Measurements from ENCODE around the gene UBE2L3.

Gene UBE2L3

GRCh38 chr22:21622011-21622918 is 54.8 kb downstream of the UBE2L3 start:
- TF ChIP-seq PAX5 (IDR thresholded peaks at IDR 0.05; ENCODE audit: insufficient read depth, low read length, severe bottlenecking) (no peak), SPI1 (IDR thresholded peaks at IDR 0.05; ENCODE audit: low read depth, low read length) (no peak), POU2F2 (IDR thresholded peaks at IDR 0.05; ENCODE audit: low read depth, low read length) (no peak), POLR2A (IDR thresholded peaks at IDR 0.05; ENCODE audit: low read depth, low read length) (no peak), POLR2AphosphoS5 (IDR thresholded peaks at IDR 0.05; ENCODE audit: low read depth, low read length) (0 out of 2 replicates have a peak, but pooled peaks have one; percentile 25)
- DNase-seq (ENCODE audit: insufficient read length, low spot score) = no peak
- no peak for FAIRE-seq

GRCh38 chr22:21622919-21623647 is 55.6 kb downstream of the UBE2L3 start:
- DNase-seq (ENCODE audit: insufficient read length, low spot score) (no peak), FAIRE-seq (no peak)
- no peak for TF ChIP-seq TAF1 (IDR thresholded peaks at IDR 0.05; ENCODE audit: low read depth, low read length)
- no peak for TF ChIP-seq POU2F2 (IDR thresholded peaks at IDR 0.05; ENCODE audit: low read depth, low read length)
- no peak for TF ChIP-seq POLR2A (IDR thresholded peaks at IDR 0.05; ENCODE audit: low read depth, low read length)
- no peak for TF ChIP-seq PAX5 (IDR thresholded peaks at IDR 0.05; ENCODE audit: insufficient read depth, low read length, severe bottlenecking)
- TF ChIP-seq POLR2AphosphoS5 (IDR thresholded peaks at IDR 0.05; ENCODE audit: low read depth, low read length) = no peak
- no peak for TF ChIP-seq SPI1 (IDR thresholded peaks at IDR 0.05; ENCODE audit: low read depth, low read length)

GRCh38 chr22:21623648-21623970 is 56.1 kb downstream of the UBE2L3 start:
- TF ChIP-seq POLR2AphosphoS5 (IDR thresholded peaks at IDR 0.05; ENCODE audit: low read depth, low read length) (no peak), SPI1 (IDR thresholded peaks at IDR 0.05; ENCODE audit: low read depth, low read length) (no peak), PAX5 (IDR thresholded peaks at IDR 0.05; ENCODE audit: insufficient read depth, low read length, severe bottlenecking) (no peak), POLR2A (IDR thresholded peaks at IDR 0.05; ENCODE audit: low read depth, low read length) (no peak), TAF1 (IDR thresholded peaks at IDR 0.05; ENCODE audit: low read depth, low read length) (no peak), POU2F2 (IDR thresholded peaks at IDR 0.05; ENCODE audit: low read depth, low read length) (no peak)
- no peak for FAIRE-seq
- DNase-seq (ENCODE audit: insufficient read length, low spot score) = no peak

GRCh38 chr22:21624120-21624879 is 56.8 kb downstream of the UBE2L3 start:
- peak; percentile 29 for TF ChIP-seq POLR2A (IDR thresholded peaks at IDR 0.05; ENCODE audit: low read depth, low read length)
- no peak for TF ChIP-seq POU2F2 (IDR thresholded peaks at IDR 0.05; ENCODE audit: low read depth, low read length)
- FAIRE-seq (no peak), DNase-seq (ENCODE audit: insufficient read length, low spot score) (no peak)

- FAIRE-seq = no peak
- no peak for DNase-seq (ENCODE audit: insufficient read length, low spot score)
- no peak for TF ChIP-seq PAX5 (IDR thresholded peaks at IDR 0.05; ENCODE audit: insufficient read depth, low read length, severe bottlenecking)
- peak; percentile 47; the same call in 1 of the 2 replicates for TF ChIP-seq POLR2AphosphoS5 (IDR thresholded peaks at IDR 0.05; ENCODE audit: low read depth, low read length)
- no peak for TF ChIP-seq SPI1 (IDR thresholded peaks at IDR 0.05; ENCODE audit: low read depth, low read length)
- peak; percentile 65 for TF ChIP-seq POLR2A (IDR thresholded peaks at IDR 0.05; ENCODE audit: low read depth, low read length)
- TF ChIP-seq POU2F2 (IDR thresholded peaks at IDR 0.05; ENCODE audit: low read depth, low read length) = peak; percentile 39; the same call in 1 of the 2 replicates
- TF ChIP-seq TAF1 (IDR thresholded peaks at IDR 0.05; ENCODE audit: low read depth, low read length) = no peak
Observed at GRCh38 chr22:21624880-21625791, 57.6 kb downstream of the UBE2L3 start.

- TF ChIP-seq POU2F2 (IDR thresholded peaks at IDR 0.05; ENCODE audit: low read depth, low read length) (no peak), TAF1 (IDR thresholded peaks at IDR 0.05; ENCODE audit: low read depth, low read length) (no peak), POLR2A (IDR thresholded peaks at IDR 0.05; ENCODE audit: low read depth, low read length) (no peak; the same call in 1 of the 2 replicates), POLR2AphosphoS5 (IDR thresholded peaks at IDR 0.05; ENCODE audit: low read depth, low read length) (no peak), SPI1 (IDR thresholded peaks at IDR 0.05; ENCODE audit: low read depth, low read length) (no peak), PAX5 (IDR thresholded peaks at IDR 0.05; ENCODE audit: insufficient read depth, low read length, severe bottlenecking) (no peak)
- DNase-seq (ENCODE audit: insufficient read length, low spot score) = no peak
- no peak for FAIRE-seq
Observed at GRCh38 chr22:21626073-21626734, 58.7 kb downstream of the UBE2L3 start.

- TF ChIP-seq TAF1 (IDR thresholded peaks at IDR 0.05; ENCODE audit: low read depth, low read length) (no peak), POLR2A (IDR thresholded peaks at IDR 0.05; ENCODE audit: low read depth, low read length) (0 out of 2 replicates have a peak, but pooled peaks have one; percentile 33)
- DNase-seq (ENCODE audit: insufficient read length, low spot score) = no peak
- FAIRE-seq = peak; percentile 20
Observed at GRCh38 chr22:21626735-21627469, 59.4 kb downstream of the UBE2L3 start.

Data from GM12891 (cell line).